Esophagus squamous epithelium (tissue), 5 donors: ENCODE results near the gene ZCCHC7. TPM values are rescaled to one million over a fixed set of nuclear protein-coding genes. Genes with fewer than 3 reads are reported as not detected.

Experiments
- DNase-seq: peaks from one replicate; lab custom pipeline; 2025; lab: John Stamatoyannopoulos, UW
- H3K27ac ChIP-seq, 4 donors: fragments of 200-600 bp; sonication (generic); one replicate each; pipeline ENCODE4 v1.5.1; 2016 to 2019; ENCODE audit warnings: mild to moderate bottlenecking in 1 of 4
- H3K27me3 ChIP-seq, 4 donors: fragments of 200-600 bp; sonication (generic); 1 replicate in 3 of 4; 2 replicates in 1 of 4; pipeline versions ENCODE4 v1.5.1 to v1.6.0; 2017 to 2021; ENCODE audit warnings: antibody characterized with exemption in 1 of 4
- H3K36me3 ChIP-seq, 3 donors: fragments of 200-600 bp; sonication (generic); one replicate each; pipeline ENCODE4 v1.5.1; 2016 to 2019
- H3K4me1 ChIP-seq, 3 donors: fragments of 200-600 bp; sonication (generic); one replicate each; pipeline ENCODE4 v1.5.1; 2017 to 2019
- H3K4me3 ChIP-seq, 4 donors: fragments of 200-600 bp; sonication (generic); 1 replicate in 3 of 4; 2 replicates in 1 of 4; pipeline ENCODE4 v1.5.1; 2016 to 2019; ENCODE audit warnings: mild to moderate bottlenecking in 2 of 4, moderate library complexity in 1 of 4
- H3K9me3 ChIP-seq, 3 donors: fragments of 200-600 bp; sonication (generic); one replicate each; pipeline ENCODE4 v1.5.1; 2016 to 2019
- CTCF ChIP-seq, 6 experiments: fragments of 450-650 bp in 4 of 6; fragments of 200-600 bp in 2 of 6; sonication (generic) in 2 of 6; IDR thresholded peaks; one replicate each; pipeline ENCODE4 v1.5.1; 2016 to 2019; ENCODE audit warnings: antibody characterized with exemption in 6 of 6, mild to moderate bottlenecking in 4 of 6, moderate library complexity in 4 of 6
- POLR2A ChIP-seq, 4 donors: fragments of 450-650 bp; IDR thresholded peaks; one replicate each; pipeline ENCODE4 v1.6.1; 2017; ENCODE audit warnings: antibody characterized with exemption in 4 of 4, mild to moderate bottlenecking in 4 of 4, moderate library complexity in 3 of 4
- WGBS, 2 donors: methylation state at CpG; one replicate each; pipeline ENCODE4 v1.1.5; 2018; 5-methylcytosine and 5-hydroxymethylcytosine counted together
- intact Hi-C: fragments of 100-400 bp; cut with DNase I; formaldehyde crosslinking; loops from one replicate; pipeline ENCODE4 v1.15.0; 2022
- total RNA-seq, 4 donors: library from RNA; depleted of rRNA; stranded (reverse); fragments of >200 nt; gene quantifications; one replicate each; pipeline ENCODE4 v1.1.0, GENCODE V29; 2016
- donor health status: DM: yes; HTN: yes; CAD: no.

ZCCHC7 gene
- total RNA-seq, 4 donors from 2014 or later, result 6.1 to 21.6 (median 13.0) TPM

GRCh38 chr9:37295796-37296195 lies 175.4 kb downstream of the ZCCHC7 start:
- H3K9me3 ChIP-seq, result no peaks in the 10 kb centered on the region
- intact Hi-C loops, result no loop called here
- no peaks in the 10 kb centered on the region for H3K36me3 ChIP-seq
- no peak overlapping the region for H3K27ac ChIP-seq
- H3K4me1 ChIP-seq, result peaks cover 0 to 18% (median 0%) of the 10 kb centered on the region in 3 donors
- no peak overlapping the region for H3K4me3 ChIP-seq
- TF ChIP-seq POLR2A (IDR thresholded peaks at IDR 0.05) (no peak), CTCF (IDR thresholded peaks at IDR 0.05) (no peak)
- no peak for DNase-seq
- H3K27me3 ChIP-seq, result no peaks in the 10 kb centered on the region

GRCh38 chr9:37297592-37297991 lies 177.2 kb downstream of the ZCCHC7 start:
- H3K4me1 ChIP-seq, result peaks cover 0 to 22% (median 0%) of the 10 kb centered on the region in 3 donors
- intact Hi-C loops, result no loop called here
- TF ChIP-seq POLR2A (IDR thresholded peaks at IDR 0.05) (no peak), CTCF (IDR thresholded peaks at IDR 0.05) (no peak)
- DNase-seq, result no peak
- H3K27me3 ChIP-seq, result no peaks in the 10 kb centered on the region
- no peak overlapping the region for H3K27ac ChIP-seq
- H3K9me3 ChIP-seq, result no peaks in the 10 kb centered on the region
- no peak overlapping the region for H3K4me3 ChIP-seq
- WGBS, 2 donors, result 72 to 83% methylated on average over 3 of the region's 3 CpGs
- H3K36me3 ChIP-seq, result no peaks in the 10 kb centered on the region

GRCh38 chr9:37300620-37301019 lies 180.2 kb downstream of the ZCCHC7 start:
- Histone ChIP-seq H3K4me3 (no peak overlapping the region), H3K27me3 (no peaks in the 10 kb centered on the region), H3K4me1 (peaks cover 0 to 6% (median 0%) of the 10 kb centered on the region in 3 donors), H3K36me3 (peaks cover 0 to 20% (median 5%) of the 10 kb centered on the region in 3 donors), H3K27ac (no peak overlapping the region), H3K9me3 (no peaks in the 10 kb centered on the region)
- intact Hi-C loops, result no loop called here
- TF ChIP-seq POLR2A (IDR thresholded peaks at IDR 0.05), result no peak
- no peak for TF ChIP-seq CTCF (IDR thresholded peaks at IDR 0.05)
- WGBS, 2 donors, result 25 to 38% methylated on average over 1 of the region's 1 CpG
- DNase-seq, result no peak

GRCh38 chr9:37301042-37301853 lies 180.9 kb downstream of the ZCCHC7 start:
- Histone ChIP-seq H3K27ac (no peak overlapping the region), H3K4me3 (no peak overlapping the region), H3K36me3 (peaks cover 0 to 27% (median 5%) of the 10 kb centered on the region in 3 donors), H3K4me1 (peaks cover 0 to 6% (median 0%) of the 10 kb centered on the region in 3 donors), H3K27me3 (no peaks in the 10 kb centered on the region), H3K9me3 (no peaks in the 10 kb centered on the region)
- WGBS, 2 donors, result 96 to 100% methylated on average over 2 of the region's 2 CpGs
- DNase-seq, result no peak
- TF ChIP-seq CTCF (IDR thresholded peaks at IDR 0.05) (no peak), POLR2A (IDR thresholded peaks at IDR 0.05) (no peak)
- intact Hi-C loops, result no loop called here

GRCh38 chr9:37301854-37302172 lies 181.4 kb downstream of the ZCCHC7 start:
- Histone ChIP-seq H3K27me3 (no peaks in the 10 kb centered on the region), H3K4me3 (no peak overlapping the region), H3K36me3 (peaks cover 0 to 32% (median 5%) of the 10 kb centered on the region in 3 donors), H3K27ac (no peak overlapping the region), H3K4me1 (peaks cover 0 to 6% (median 0%) of the 10 kb centered on the region in 3 donors), H3K9me3 (no peaks in the 10 kb centered on the region)
- no peak for DNase-seq
- TF ChIP-seq POLR2A (IDR thresholded peaks at IDR 0.05) (no peak), CTCF (IDR thresholded peaks at IDR 0.05) (no peak)
- intact Hi-C loops, result no loop called here
- 0 to 25% methylated on average over 1 of the region's 1 CpG for WGBS, 2 donors
